CD4-positive, alpha-beta T cell treated with Interleukin-17A for 1 hour (primary cell): ENCODE measurements around the gene PRSS12.
A peak's percentile ranks its signal among the peaks of the same experiment; 100 is the strongest.
"Not testable (repeated sequence)": the region's sequence is repeated elsewhere in the genome, so short reads cannot be mapped to it uniquely, and the experiment has no call there.

ENCODE experiments used
- DNase-seq: peaks from one replicate; pipeline ENCODE4 v3.0.0-alpha.2; 2020

The PRSS12 gene

GRCh38 chr4:118271788-118272187 is 81.0 kb downstream of the PRSS12 start:
- no peak for DNase-seq

DNA sequence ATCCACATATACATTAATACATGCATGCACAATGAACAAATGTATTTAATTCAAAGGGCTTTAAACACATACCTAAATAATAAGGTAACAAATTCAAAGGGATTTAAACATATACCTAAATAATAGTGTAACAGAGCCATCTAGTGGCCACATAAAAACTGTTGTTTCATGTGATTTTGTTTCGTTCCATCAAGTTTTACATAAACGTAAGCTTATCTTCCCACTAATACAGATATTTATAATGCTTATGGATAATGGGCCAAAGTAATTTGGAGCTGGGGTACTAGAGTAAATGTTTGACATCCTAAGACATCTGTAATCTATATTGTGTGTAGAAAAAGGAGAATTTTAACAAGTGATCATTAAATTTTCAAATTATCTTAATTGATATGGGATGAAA is 82.3 kb downstream of the PRSS12 start:
- DNase-seq = peak; percentile 65

- DNase-seq = no peak
Measured at GRCh38 chr4:118268780-118269179, 84.0 kb downstream of the PRSS12 start.

GRCh38 chr4:118266145-118266496 is 86.7 kb downstream of the PRSS12 start:
- DNase-seq = not testable (repeated sequence)

GRCh38 chr4:118265312-118266144 is 87.3 kb downstream of the PRSS12 start:
- no peak for DNase-seq

- DNase-seq = no peak
Measured at GRCh38 chr4:118264096-118264495, 88.7 kb downstream of the PRSS12 start.

DNA sequence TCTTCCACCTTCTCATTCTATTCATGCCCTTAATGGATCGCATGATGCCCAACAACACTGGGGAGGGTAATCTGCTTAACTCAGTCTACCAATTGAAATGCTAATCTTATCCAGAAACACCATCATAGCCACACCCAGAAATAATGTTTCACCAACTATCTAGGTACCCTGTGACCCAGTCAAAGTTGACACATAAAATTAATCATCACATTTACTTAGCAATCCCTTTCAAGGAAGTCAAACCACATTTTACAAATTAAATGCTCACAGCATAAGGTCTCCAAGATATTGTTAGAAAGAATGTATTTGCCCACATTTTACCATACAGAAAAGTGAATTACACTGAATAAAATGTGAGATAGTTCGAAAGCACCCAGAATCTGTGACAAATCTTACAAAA is 92.5 kb downstream of the PRSS12 start:
- no peak for DNase-seq

GRCh38 chr4:118259111-118259510 is 93.7 kb downstream of the PRSS12 start:
- DNase-seq = no peak

GRCh38 chr4:118254368-118254767 is 98.4 kb downstream of the PRSS12 start:
- DNase-seq = no peak

DNA sequence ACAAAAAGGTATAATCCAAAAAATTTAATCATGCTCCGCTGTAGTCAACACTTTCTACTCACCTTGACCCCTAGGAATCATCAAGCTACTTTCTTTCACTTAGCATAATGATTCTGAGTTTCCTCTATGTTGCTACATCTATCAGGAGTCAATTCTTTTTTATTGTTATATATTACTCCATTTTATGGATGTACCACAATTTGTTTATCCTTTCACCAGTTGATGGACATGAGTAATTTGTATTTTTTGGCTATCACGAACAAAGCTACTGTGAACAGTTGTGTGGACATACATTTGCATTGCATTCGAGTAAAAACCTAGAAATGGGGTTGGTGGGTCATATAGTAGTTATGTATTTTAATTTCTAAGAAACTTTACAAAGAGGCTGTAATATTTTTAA is 102.9 kb downstream of the PRSS12 start:
- no peak for DNase-seq

DNA sequence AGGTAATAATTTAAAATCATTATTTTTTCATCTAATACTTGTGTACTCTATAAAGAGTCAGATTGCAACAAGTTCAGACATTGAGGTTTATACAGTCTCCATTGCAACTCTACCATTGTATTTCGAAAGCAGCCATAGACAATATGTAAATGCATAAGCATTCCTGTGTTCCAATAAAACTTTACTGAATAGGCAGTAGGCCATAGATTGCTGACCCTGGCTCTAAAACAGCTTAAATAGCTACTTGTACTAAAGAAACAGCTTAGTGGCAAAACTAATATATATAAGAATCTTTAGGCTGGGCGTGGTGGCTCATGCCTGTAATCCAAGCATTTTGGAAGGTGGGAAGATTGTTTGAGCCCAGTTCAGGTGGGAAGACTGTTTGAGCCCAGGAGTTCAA is 115.3 kb downstream of the PRSS12 start:
- no peak for DNase-seq

DNA sequence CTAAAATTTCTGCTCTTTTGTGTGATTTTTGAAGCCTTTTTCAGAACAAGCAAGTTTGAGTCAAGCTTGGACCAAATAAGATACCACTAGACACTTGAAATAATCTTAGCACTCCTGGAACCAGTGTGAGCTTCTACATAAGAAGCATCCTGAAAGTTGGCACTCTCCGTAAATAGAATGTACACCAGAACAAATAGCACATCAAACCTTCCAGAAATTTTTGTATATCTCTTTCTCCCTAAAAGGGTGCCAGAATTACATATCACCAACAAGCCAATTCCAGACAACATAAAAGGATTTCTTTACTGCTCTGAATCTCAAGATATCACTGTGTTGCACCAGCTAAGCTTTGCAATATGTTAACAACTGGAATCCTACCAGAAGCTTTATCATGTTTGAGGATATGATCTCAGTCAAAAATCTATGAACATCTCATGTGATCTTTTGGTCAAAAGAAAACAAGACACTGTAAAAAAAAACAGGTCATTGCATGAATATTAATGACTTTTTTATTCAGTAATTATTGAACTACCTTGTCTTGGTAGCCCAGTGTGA is 117.2 kb downstream of the PRSS12 start:
- no peak for DNase-seq
